HL-60 (cell line): Measurements from ENCODE around the gene CEACAM3.
"Not testable (repeated sequence)": the region's sequence is repeated elsewhere in the genome, so short reads cannot be mapped to it uniquely, and the experiment has no call there.

Experiments used
- POLR2AphosphoS5 ChIP-seq: IDR thresholded peaks from 2 replicates; pipeline ENCODE4 v1.6.1; 2012; ENCODE audit warnings: low read depth
- TF ChIP-seq, protein P1 (sequence below): IDR thresholded peaks from one replicate; pipeline ENCODE4 v1.5.1; 2011; ENCODE audit warnings: low read length, control low read depth, inconsistent platforms; ENCODE audit not compliant: insufficient read depth
- TF ChIP-seq, protein P2 (sequence below): IDR thresholded peaks from 2 replicates; pipeline ENCODE4 v1.6.1; 2012; ENCODE audit warnings: low read depth; ENCODE audit not compliant: insufficient replicate concordance

DNA sequence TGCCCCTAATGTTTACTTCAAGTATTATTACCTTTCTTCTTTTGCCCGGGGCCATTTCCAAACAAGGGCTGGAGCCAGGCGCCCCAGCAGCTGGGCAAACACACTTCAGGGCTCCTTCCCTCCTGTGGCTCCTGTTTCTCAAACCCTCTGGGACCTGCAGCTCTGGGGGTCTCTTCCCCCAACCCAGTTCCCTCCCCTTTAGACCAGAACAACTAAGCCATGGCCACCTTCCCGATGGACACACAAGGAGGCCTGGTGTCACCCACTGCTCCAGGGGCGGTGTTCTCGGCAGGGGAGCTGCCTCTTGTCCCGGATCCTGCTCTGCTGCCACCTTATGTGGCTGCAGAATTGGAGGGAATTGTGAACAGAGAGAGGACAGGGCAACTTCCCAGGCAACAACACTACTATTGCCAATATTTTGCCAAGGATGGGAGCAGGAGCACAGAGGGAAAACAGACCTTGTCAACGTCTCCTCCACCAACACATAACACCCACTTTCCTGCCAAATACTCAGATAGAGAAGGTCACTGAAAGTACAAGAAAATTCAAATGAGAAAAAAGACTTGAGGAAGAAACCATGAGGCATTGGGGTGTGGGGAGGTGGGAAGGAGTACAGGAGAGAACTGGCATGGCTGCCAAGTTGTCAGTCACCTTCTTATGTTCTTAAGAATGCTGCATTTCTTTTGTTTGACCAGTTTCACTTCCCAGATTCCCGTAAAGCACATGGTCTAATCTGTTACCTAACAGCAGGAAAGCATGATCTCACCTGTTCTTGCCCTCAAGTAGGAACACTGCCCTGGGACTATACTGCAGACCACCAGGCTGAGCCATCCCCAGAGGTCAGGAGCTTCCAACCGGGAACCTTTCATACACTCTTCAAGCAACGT, 45.9 kb upstream of the CEACAM3 start:
- TF ChIP-seq, protein P1, sequence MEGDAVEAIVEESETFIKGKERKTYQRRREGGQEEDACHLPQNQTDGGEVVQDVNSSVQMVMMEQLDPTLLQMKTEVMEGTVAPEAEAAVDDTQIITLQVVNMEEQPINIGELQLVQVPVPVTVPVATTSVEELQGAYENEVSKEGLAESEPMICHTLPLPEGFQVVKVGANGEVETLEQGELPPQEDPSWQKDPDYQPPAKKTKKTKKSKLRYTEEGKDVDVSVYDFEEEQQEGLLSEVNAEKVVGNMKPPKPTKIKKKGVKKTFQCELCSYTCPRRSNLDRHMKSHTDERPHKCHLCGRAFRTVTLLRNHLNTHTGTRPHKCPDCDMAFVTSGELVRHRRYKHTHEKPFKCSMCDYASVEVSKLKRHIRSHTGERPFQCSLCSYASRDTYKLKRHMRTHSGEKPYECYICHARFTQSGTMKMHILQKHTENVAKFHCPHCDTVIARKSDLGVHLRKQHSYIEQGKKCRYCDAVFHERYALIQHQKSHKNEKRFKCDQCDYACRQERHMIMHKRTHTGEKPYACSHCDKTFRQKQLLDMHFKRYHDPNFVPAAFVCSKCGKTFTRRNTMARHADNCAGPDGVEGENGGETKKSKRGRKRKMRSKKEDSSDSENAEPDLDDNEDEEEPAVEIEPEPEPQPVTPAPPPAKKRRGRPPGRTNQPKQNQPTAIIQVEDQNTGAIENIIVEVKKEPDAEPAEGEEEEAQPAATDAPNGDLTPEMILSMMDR, result not testable (repeated sequence)
- TF ChIP-seq, protein P2, sequence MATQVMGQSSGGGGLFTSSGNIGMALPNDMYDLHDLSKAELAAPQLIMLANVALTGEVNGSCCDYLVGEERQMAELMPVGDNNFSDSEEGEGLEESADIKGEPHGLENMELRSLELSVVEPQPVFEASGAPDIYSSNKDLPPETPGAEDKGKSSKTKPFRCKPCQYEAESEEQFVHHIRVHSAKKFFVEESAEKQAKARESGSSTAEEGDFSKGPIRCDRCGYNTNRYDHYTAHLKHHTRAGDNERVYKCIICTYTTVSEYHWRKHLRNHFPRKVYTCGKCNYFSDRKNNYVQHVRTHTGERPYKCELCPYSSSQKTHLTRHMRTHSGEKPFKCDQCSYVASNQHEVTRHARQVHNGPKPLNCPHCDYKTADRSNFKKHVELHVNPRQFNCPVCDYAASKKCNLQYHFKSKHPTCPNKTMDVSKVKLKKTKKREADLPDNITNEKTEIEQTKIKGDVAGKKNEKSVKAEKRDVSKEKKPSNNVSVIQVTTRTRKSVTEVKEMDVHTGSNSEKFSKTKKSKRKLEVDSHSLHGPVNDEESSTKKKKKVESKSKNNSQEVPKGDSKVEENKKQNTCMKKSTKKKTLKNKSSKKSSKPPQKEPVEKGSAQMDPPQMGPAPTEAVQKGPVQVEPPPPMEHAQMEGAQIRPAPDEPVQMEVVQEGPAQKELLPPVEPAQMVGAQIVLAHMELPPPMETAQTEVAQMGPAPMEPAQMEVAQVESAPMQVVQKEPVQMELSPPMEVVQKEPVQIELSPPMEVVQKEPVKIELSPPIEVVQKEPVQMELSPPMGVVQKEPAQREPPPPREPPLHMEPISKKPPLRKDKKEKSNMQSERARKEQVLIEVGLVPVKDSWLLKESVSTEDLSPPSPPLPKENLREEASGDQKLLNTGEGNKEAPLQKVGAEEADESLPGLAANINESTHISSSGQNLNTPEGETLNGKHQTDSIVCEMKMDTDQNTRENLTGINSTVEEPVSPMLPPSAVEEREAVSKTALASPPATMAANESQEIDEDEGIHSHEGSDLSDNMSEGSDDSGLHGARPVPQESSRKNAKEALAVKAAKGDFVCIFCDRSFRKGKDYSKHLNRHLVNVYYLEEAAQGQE, result not testable (repeated sequence)
- not testable (repeated sequence) for TF ChIP-seq POLR2AphosphoS5
